DMS79 treated with DMSO at 0.1 percent for 48 hours (cell line): ENCODE results near the gene SDC3.
"Not testable (repeated sequence)": the region's sequence is repeated elsewhere in the genome, so short reads cannot be mapped to it uniquely, and the experiment has no call there.

Experiments
- DNase-seq: peaks from one replicate; lab custom pipeline; 2025; lab: John Stamatoyannopoulos, UW

The SDC3 gene

GRCh38 chr1:30875197-30875596 lies 33.4 kb downstream of the SDC3 start:
- DNase-seq, result no peak

GRCh38 chr1:30874176-30874575 lies 34.4 kb downstream of the SDC3 start:
- DNase-seq, result no peak

- DNase-seq, result no peak
Observed at GRCh38 chr1:30872948-30873263, 35.7 kb downstream of the SDC3 start.

DNA sequence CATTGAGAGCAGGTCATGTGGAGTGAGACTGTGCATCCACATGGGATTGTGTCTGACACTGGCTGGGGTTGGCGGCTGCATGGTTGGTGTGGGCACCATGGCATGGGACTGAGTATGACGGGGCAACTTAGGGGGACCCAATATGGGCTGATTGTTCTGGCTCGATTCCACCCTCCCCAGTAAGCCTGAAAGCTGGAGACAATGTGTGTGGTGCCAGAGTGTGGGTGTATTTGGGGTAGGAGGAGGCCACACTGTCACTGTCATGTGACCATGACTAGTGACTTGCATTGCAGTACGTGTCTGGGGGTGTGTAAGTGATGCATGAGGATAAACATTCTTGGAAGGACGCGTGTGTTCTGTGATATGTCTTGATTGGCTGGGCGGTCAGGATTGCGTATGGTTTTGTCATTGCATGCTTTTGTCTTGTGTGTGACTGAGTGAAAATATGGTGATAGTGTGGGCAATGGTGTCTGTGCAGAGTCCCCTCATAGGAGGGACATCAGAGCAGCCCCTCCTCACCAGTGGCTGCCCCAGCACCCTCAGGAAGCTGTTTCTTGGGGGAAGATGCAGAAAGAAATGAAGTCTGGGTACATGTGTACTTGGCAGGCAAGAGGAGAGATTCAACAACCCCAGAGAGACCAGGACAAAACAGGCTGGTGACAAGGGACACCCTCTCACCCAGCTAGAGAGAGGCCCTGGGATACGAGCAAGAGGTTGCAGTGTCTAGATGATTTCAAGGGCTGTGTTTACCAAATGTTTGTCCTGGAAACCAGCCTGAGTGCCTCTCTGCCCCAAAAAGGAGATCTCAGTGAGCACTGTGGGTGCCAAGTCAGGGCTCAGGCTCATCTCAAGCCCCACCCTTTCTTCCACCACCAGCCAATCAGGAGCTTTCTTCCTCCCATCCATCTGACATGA lies 36.3 kb downstream of the SDC3 start:
- DNase-seq, result no peak

- DNase-seq, result no peak
Observed at GRCh38 chr1:30871276-30871871, 37.2 kb downstream of the SDC3 start.

GRCh38 chr1:30870656-30871055 lies 37.9 kb downstream of the SDC3 start:
- no peak for DNase-seq

DNA sequence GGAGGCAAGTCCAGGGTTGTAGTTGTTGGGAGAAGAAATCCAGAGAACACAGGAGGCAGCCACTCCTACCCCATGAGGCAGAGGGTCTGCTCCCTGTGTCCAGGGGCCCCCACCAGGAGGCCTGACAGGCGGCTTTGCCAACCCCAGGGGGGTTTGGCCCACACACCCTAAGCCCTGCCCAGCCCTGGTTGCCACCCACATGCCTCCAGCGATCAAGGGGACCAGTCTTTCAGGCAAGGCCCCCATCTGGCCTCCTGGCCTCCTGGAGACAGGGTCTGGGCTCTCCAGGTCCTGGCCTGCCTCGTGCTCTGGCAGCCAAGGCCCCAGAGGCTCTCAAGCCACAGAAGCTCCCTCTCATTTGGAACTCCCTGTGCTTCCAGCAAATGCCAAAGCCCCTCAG lies 38.5 kb downstream of the SDC3 start:
- no peak for DNase-seq

GRCh38 chr1:30868833-30869435 lies 39.6 kb downstream of the SDC3 start:
- DNase-seq, result no peak

DNA sequence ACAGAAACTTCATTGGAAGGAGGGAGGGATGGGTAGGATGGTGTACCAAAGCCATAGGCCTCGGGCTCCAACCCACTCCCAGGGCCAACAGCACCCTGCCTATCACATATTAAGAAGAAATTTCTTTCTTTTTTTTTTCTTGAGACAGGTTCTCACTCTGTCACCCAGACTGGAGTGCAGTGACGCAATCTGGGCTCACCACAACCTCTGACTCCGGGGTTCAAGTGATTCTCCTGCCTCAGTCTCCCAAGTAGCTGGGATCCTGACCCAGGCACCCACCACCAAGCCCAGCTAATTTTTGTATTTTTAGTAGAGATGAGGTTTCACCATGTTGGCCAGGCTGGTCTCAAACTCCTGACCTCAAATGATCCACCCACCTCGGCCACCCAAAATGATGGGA lies 40.5 kb downstream of the SDC3 start:
- not testable (repeated sequence) for DNase-seq

- no peak for DNase-seq
Observed at GRCh38 chr1:30867537-30867936, 41.0 kb downstream of the SDC3 start.

DNA sequence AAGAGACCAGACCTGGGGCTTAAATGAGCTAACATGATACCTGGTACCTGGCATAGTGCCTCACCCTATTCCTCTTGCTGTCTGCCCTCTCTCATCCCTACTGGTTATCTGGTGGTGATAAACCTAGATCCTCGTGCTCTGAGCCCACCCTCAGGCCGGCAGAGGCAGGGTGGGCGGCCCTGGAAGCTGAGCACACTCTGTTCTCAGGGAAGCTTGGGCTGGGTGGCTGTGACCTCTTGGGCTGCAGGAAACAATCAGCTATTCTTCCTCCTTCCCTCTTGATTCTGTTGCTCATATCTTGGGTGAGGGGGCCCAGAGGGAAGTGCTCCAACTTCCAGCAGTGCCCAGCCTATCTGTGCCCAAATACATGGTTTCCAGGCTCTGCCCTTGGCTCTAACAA lies 42.0 kb downstream of the SDC3 start:
- DNase-seq, result no peak

DNA sequence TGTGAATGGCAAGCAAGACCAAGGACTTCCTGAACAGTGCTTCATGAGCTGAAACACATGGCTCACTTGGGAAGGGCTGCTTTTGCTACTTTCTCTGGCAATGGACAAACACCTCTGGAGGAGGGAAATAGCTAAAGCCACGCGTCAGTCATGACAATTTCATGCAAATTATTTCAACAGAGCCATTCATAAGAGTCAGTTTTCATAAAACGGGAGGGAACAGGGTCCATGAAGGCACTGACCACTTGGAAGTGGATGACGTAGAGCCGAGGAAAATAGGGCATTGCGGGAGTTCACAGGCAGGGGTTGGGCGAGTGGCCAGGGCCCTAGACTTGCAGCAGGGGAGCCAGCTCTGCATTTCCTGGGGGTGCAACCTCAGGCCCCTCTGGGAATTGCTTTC lies 43.9 kb downstream of the SDC3 start:
- DNase-seq, result no peak

DNA sequence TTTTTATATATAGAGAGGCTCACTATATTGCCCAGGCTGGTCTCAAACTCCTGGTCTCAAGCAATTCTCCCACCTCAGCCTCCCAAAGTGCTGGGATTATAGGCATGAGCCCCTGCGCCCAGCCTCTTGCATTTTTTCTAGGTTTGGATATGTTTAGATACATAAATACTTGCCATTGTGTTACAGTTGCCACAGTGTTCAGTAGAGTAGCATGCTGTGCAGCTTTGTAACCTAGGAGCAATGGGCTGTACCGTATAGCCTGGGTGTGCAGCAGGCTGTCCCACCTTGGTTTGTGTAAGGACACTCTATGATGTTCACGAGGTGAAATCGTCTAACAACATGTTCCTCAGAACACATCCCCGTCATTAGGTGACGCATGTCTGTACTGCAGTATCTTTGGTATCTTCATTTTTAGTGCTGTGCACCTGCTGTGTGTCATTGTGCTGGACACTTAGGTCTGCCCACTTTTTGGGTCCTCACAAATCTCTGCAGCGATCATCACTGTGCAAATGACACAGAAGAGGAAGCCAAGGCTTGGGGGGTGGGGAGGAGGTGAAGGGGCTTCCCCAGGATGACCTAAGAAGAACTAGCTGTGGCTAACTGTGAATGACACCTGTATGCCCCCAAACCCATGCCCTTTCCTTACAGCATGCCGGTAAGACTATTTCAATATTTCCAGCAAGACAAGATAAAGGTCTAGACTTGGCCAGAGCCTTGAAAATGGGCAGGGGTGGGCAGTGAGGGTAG lies 44.5 kb downstream of the SDC3 start:
- no peak for DNase-seq

- DNase-seq, result no peak
Observed at GRCh38 chr1:30860320-30860652, 48.3 kb downstream of the SDC3 start.

- no peak for DNase-seq
Observed at GRCh38 chr1:30857964-30858363, 50.6 kb downstream of the SDC3 start.

GRCh38 chr1:30857062-30857461 lies 51.5 kb downstream of the SDC3 start:
- DNase-seq, result no peak

- peak; percentile 99 for DNase-seq
Observed at GRCh38 chr1:30856260-30856790, 52.2 kb downstream of the SDC3 start.

DNA sequence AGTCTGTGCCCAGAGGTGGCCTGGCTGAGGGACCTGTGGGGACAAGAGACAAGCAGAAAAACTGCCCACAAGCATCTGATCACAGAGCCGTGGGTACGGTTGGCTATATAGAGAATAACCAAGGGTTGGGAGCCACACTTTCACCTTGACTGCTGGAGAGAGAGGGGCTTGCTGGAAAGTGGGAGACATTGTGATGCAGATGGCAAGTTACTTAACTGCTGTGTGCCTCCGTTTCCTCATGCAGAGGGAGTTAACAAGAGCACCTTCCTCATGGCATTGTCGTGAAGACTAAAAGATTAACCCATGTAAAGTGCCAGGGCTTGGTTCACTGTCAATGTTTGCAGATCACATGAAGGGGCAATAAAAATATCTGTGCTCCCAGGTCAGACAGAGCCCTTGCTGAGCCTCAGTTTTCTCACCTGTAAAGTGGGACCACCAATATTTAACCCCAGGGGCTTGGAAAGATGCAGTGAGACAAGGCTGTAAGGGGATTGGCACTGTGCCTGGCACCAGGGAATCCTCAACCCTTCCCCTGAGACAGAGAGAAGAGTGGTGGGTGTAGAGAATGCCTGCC lies 52.8 kb downstream of the SDC3 start:
- DNase-seq, result no peak

DNA sequence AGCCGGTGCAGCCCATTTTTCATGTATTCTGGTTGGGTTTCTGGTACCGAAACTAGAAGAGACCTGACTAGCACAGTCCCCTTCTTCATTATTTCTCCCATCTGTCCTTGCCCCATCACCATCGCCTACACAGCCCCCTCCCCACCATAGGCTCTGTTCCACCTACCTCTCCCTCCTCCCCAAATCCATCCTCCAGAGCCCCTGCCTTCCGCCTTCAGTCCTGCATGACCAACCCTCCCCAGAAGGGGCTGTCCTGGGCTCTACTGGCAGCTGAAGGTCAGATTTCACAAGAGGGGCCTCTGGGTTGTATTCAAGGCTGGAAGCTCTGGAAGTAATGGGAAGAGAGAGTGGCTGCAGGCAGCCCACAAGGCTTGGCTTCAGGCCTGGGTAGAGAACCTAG lies 55.2 kb downstream of the SDC3 start:
- DNase-seq, result no peak

DNA sequence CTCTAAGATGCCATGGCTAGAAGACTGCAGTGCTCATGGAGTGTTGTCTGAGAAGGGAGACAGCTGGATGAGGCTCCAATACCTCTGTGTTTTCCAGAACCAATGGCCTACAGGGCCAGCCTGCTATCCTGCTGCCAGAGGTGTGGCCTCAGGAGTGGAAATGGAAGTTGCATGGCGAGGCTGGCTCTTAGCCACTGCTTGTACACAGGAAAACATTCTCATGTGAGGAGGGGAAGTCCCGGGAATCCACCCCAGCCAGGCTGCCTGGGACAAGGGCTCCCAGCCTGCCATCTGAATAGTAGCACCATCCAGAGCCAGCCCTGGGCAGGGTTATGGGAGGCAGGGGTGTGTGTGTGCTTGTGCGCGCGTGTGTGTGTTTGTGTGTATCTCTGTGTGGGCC lies 56.5 kb downstream of the SDC3 start:
- no peak for DNase-seq

- DNase-seq, result no peak
Observed at GRCh38 chr1:30851286-30851685, 57.3 kb downstream of the SDC3 start.

GRCh38 chr1:30850607-30851006 lies 58.0 kb downstream of the SDC3 start:
- DNase-seq, result no peak
